HG02642 (cell line): ENCODE data around the gene APOBEC3F.
A peak's percentile ranks its signal among the peaks of the same experiment; 100 is the strongest.
"Not testable (repeated sequence)": the region's sequence is repeated elsewhere in the genome, so short reads cannot be mapped to it uniquely, and the experiment has no call there.

Experiments used
- ATAC-seq: cut with Tn5 transposase; IDR thresholded peaks from one replicate; pipeline ENCODE4 v1.9.1; 2021; ENCODE audit warnings: mild to moderate bottlenecking; ENCODE audit not compliant: unreplicated experiment, poor library complexity

APOBEC3F gene

GRCh38 chr22:39068033-39068785 is 27.5 kb downstream of the APOBEC3F start:
- ATAC-seq: no peak

DNA sequence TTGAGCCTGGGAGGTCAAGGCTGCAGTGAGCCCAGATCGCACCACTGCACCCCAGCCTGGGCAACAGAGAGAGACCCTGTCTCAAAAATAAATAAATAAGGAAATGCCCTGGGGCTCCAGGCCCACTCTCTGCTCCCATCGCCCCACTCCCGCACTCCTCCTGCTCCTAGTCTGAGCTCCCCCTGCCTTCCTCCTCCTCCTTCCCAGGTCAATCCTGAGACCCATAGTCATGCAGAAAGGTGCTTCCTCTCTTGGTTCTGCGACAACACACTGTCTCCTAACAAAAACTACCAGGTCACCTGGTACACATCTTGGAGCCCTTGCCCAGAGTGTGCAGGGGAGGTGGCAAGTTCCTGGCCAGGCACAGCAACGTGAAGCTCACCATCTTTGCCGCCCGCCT is 29.5 kb downstream of the APOBEC3F start:
- no peak for ATAC-seq

DNA sequence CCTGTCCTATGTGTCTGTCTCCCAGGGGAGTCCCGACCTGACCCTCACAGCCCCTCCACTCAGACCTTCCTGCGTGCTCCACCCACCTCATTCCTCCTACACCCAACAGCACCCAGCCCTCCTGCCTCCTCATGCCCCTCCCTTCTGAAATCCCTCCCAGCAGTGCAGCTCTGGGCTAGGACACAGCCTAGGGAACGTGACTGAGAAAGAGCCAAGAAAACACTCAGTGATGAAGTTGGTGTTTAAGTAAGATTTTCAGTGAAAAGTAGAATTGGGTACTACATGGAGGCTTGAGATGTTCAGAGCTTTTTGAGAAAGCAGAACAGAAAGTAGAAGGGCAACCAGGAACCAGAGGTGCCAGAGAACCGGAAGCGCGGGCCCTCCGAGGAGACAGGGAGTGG is 31.9 kb downstream of the APOBEC3F start:
- peak; percentile 24 for ATAC-seq

GRCh38 chr22:39073981-39074380 is 33.3 kb downstream of the APOBEC3F start:
- ATAC-seq: no peak

GRCh38 chr22:39076155-39077025 is 35.7 kb downstream of the APOBEC3F start:
- peak; percentile 17 for ATAC-seq

DNA sequence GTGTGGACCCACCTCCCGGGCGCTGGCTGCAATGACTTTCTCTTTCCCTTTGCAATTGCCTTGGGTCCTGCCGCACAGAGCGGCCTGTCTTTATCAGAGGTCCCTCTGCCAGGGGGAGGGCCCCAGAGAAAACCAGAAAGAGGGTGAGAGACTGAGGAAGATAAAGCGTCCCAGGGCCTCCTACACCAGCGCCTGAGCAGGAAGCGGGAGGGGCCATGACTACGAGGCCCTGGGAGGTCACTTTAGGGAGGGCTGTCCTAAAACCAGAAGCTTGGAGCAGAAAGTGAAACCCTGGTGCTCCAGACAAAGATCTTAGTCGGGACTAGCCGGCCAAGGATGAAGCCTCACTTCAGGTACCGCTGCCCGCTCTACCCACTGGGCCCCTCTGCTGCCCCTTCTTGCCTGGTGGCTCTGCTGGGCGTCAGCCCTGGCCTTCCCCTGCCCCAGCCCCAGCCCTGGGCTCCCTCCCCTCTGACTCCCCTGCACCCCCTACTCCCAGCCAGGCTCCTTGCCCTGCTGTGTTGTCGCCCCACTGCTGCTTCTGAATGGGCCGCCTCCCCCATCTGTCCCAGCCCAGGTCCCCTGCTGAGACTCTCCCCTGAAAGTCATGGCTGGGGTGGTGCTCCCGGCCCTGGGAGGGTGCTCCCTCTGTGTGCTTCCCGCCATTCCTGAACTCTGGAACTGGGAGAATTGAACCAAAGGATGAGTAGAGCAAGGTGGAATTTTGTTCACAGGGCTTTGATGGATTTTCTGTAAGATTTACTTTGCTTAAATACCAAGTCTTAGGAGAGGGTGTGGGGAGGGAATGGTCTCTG is 36.6 kb downstream of the APOBEC3F start, which contains the start of gene APOBEC3G:
Gene APOBEC3G, plus strand, starts transcription at position 250 of the 815 bp plus-strand sequence. Its CDS starts 87 bp downstream, at position 337.
- peak; percentile 69 for ATAC-seq

- not testable (repeated sequence) for ATAC-seq
These were observed 37.2 kb downstream of the APOBEC3F start for GRCh38 chr22:39077912-39078311.

- no peak for ATAC-seq
These were observed 37.7 kb downstream of the APOBEC3F start for GRCh38 chr22:39078329-39078728.

GRCh38 chr22:39079054-39079637 is 38.5 kb downstream of the APOBEC3F start:
- not testable (repeated sequence) for ATAC-seq

DNA sequence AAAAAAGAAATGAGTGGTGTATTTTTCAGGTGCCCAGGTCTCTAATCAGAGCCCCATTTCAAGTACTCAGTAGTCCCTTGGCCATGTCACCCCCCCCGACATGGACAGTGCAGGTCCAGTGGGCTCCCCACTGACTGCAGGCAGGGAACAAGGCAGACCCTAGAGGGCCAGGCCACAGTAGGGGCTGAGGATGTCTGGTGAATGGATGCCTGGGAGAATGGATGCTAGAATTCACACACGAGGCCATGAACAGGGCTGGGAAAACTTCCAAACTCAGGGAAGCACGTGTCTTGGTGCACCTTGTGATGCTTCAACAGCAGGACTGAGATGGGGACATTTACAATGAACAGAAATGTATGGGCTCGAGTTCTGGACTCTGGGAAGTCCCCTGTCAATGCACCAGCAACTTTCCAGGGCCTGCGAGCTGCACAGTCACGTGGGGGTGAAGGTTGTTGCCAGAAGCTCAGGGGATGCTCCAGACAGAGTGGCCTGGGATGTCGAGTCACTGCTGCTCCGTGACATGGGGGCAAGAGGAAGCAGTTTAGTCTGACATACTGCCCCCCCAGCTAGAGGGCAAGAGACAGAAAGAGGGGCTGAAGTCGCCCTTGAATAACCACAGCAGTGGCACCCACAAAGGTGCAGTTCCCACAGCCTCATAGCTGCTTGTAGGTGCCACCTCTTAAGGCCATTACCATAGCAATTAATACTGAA is 39.5 kb downstream of the APOBEC3F start:
- ATAC-seq: no peak

DNA sequence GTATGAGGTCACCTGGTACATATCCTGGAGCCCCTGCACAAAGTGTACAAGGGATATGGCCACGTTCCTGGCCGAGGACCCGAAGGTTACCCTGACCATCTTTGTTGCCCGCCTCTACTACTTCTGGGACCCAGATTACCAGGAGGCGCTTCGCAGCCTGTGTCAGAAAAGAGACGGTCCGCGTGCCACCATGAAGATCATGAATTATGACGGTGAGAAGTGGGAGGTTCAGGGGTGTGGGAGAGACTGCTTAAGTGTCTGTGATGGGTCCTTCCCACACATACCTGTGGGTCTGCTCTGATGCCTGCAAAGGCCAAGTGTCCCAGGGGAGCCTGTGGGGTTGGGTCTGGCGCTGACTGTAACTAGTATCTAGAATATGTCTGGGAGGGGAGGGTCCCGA is 40.4 kb downstream of the APOBEC3F start:
- no peak for ATAC-seq

- no peak for ATAC-seq
These were observed 40.9 kb downstream of the APOBEC3F start for GRCh38 chr22:39081598-39081997.

DNA sequence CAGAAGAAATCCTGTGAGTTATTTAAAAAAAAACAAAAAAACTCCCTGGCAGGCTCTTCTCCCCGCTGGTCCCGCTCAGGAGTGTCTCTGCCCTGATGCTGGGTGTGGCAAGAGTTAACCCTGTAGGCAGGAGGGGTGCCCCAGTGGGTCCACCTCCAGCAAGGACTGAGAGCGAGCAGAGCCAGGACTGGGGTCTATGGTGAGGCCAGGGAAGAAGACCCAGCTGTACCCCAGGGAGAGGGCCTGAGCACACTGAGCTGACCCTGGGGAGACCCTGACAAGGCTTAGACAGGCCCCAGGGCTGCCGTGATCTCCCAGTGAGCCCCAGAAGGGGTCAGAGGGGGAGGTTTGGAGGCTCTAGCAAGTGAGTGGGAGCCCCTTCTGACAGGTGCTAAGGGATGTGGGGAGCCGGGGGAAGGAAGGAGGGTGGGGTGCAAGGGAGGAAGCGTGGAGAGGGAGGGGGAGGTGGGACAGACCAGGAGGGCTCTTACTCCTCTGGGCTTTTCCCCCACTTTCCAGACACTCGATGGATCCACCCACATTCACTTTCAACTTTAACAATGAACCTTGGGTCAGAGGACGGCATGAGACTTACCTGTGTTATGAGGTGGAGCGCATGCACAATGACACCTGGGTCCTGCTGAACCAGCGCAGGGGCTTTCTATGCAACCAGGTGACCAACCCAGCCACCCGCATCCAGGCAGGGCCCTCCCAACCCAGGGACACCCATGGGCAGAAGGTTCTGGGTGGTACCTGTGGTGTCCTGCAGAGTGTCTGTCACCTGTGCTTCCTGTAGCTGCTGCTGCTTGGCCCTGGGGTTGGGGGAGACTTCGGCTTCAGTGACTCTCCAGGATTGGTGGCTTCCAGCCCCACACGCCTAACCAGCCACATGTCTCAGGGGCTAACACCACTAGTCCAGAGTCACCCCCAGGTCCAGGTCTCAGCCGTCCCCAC is 42.8 kb downstream of the APOBEC3F start:
- no peak for ATAC-seq

- no peak for ATAC-seq
These were observed 44.0 kb downstream of the APOBEC3F start for GRCh38 chr22:39084666-39085065.

GRCh38 chr22:39087098-39087497 is 46.4 kb downstream of the APOBEC3F start:
- no peak for ATAC-seq

DNA sequence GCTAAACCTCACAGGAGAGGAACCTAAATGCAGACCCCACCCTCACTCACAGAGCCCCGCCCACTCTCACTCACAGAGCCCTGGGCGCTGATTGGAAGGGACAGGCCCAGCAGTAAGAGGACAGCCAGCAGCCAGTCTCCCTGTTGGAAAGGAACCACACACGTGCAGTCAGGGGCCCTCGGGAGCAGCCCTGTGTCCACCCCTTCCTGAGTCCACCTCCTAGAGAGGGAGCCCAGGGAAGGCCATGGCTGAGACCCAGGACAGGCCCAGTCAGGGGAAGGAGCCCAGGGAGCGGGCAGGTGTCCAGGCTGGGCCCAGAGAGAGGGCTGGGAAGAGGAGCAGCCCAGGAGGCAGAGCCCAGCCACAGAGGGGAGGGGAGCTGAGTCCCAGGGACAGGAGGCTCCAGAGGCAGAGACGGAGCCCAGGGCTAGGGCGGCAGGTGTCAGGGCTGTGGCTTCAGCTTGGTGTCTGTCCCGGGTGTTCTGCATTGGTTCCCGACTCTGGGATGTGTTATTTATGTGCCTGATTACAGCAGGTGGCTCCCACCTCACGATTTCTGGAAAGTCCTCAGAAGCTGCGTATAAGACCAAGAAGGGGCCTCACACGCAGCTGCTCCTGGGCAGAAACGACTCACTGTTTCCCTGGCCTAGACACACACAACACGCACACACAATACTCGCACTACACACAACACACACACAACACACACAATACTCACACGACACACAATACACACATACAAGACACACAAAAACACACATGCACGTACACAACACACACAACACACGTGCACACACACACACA is 47.4 kb downstream of the APOBEC3F start:
- no peak for ATAC-seq

DNA sequence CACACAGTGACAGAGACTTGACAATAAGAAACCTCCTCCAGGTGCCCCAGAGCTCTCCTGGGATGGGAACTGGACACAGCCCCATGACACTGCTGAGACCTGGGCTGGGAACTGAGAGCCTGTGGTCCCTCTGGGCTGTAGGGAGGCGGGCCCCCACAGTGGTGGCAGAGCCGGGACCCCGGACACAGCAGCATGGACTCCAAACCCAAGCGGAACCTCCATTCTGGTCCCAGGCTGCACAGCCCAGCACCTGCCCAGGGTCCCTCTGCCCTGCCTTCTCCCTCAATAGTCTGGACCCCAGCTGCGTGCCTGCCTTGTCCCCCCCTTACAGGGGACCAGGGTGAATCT is 48.0 kb downstream of the APOBEC3F start:
- no peak for ATAC-seq

GRCh38 chr22:39089928-39090327 is 49.3 kb downstream of the APOBEC3F start:
- ATAC-seq: no peak
